IMR-90 (cell line): Measurements from ENCODE around the gene PDZD8. TPM values are rescaled to one million over a fixed set of nuclear protein-coding genes. Genes with fewer than 3 reads are reported as not detected.

ENCODE experiments used
- ATAC-seq: fragments of 200-7000 bp; cut with Tn5 transposase; 2 replicates; pipeline ENCODE4 v1.9.1; 2020; ENCODE audit warnings: low read depth, mild to moderate bottlenecking, moderate library complexity
- BruUV-seq: library from RNA; stranded (reverse); fragments of 400-500 nt; replicated peaks from 2 replicates; lab custom pipeline; 2021; lab: Mats Ljungman, UMichigan
- CTCF ChIA-PET: fragments of 300-600 bp; formaldehyde crosslinking; extraction: SDS; loops from one replicate; lab custom pipeline; 2021; ENCODE audit warnings: antibody characterized with exemption; lab: Yijun Ruan, JAX
- POLR2A ChIA-PET: fragments of 300-600 bp; sonication (Branson Sonifier 250); formaldehyde crosslinking; loops from one replicate; lab custom pipeline; 2022; ENCODE audit warnings: antibody characterized with exemption; ENCODE audit not compliant: unreplicated experiment; lab: Charles Lee
- DNase-seq: peaks from one replicate; pipeline ENCODE4 v3.0.0; 2013
- H2AFZ ChIP-seq: replicated peaks from 2 replicates; pipeline ENCODE3; 2013; ENCODE audit warnings: low read length, mild to moderate bottlenecking; ENCODE audit not compliant: poor library complexity
- H2AK5ac ChIP-seq: 2 replicates; pipeline ENCODE4 v1.6.1; 2013; ENCODE audit warnings: low read depth, low read length, inconsistent platforms
- H2AK9ac ChIP-seq: replicated peaks from 2 replicates; pipeline ENCODE3; 2013; ENCODE audit warnings: mild to moderate bottlenecking, low read depth, low read length, moderate library complexity; ENCODE audit not compliant: poor library complexity
- H2BK120ac ChIP-seq: 2 replicates; pipeline ENCODE4 v1.6.1; 2013; ENCODE audit warnings: low read depth, low read length, inconsistent platforms
- H2BK15ac ChIP-seq: 3 replicates; pipeline ENCODE4 v1.6.1; 2013; ENCODE audit warnings: low read depth, low read length, inconsistent platforms
- H2BK20ac ChIP-seq: 2 replicates; pipeline ENCODE4 v1.6.1; 2013; ENCODE audit warnings: low read depth, mild to moderate bottlenecking, inconsistent platforms, low read length, moderate library complexity
- H2BK5ac ChIP-seq: 2 replicates; pipeline ENCODE4 v1.6.1; 2013; ENCODE audit warnings: mild to moderate bottlenecking, low read depth, low read length, inconsistent platforms; ENCODE audit not compliant: poor library complexity, severe bottlenecking
- H3K14ac ChIP-seq: replicated peaks from 2 replicates; pipeline ENCODE4 v1.6.1; 2013; ENCODE audit warnings: low read depth, low read length, inconsistent platforms
- H3K18ac ChIP-seq: 2 replicates; pipeline ENCODE4 v1.6.1; 2013; ENCODE audit warnings: low read depth, low read length, control low read depth
- H3K23ac ChIP-seq: 2 replicates; pipeline ENCODE4 v1.6.1; 2013; ENCODE audit warnings: low read depth, low read length, inconsistent platforms
- H3K27ac ChIP-seq: 2 replicates; pipeline ENCODE4 v1.5.1; 2013; ENCODE audit warnings: mild to moderate bottlenecking, control low read depth, low read length; ENCODE audit not compliant: insufficient read depth
- H3K27me3 ChIP-seq: 2 replicates; pipeline ENCODE4 v1.6.1; 2013; ENCODE audit warnings: low read length; ENCODE audit not compliant: control insufficient read depth, insufficient read depth
- H3K36me3 ChIP-seq: 2 replicates; pipeline ENCODE4 v1.6.1; 2013; ENCODE audit warnings: low read length, mixed read lengths; ENCODE audit not compliant: control insufficient read depth, insufficient read depth
- H3K4ac ChIP-seq: 2 replicates; pipeline ENCODE4 v1.6.1; 2013; ENCODE audit warnings: low read depth, low read length, inconsistent platforms
- H3K4me1 ChIP-seq: 2 replicates; pipeline ENCODE4 v1.6.1; 2013; ENCODE audit warnings: low read length, mixed read lengths; ENCODE audit not compliant: control insufficient read depth, insufficient read depth
- H3K4me2 ChIP-seq: 2 replicates; pipeline ENCODE4 v1.6.1; 2013; ENCODE audit warnings: low read depth, mild to moderate bottlenecking, control low read depth, low read length, moderate library complexity
- H3K4me3 ChIP-seq: 2 replicates; pipeline ENCODE4 v1.5.1; 2013; ENCODE audit warnings: low read depth, mild to moderate bottlenecking, control low read depth, low read length, moderate library complexity; ENCODE audit not compliant: insufficient read depth
- H3K56ac ChIP-seq: 2 replicates; pipeline ENCODE4 v1.6.1; 2013; ENCODE audit warnings: low read length, inconsistent platforms; ENCODE audit not compliant: insufficient read depth; ENCODE audit errors: extremely low read depth
- H3K79me1 ChIP-seq, 2 experiments: 2 replicates each; pipeline ENCODE4 v1.6.1; 2013; ENCODE audit warnings: low read length in 2 of 2, inconsistent platforms in 1 of 2, low read depth in 1 of 2
- H3K9ac ChIP-seq: 2 replicates; pipeline ENCODE4 v1.6.1; 2013; ENCODE audit warnings: low read depth, low read length, control low read depth
- H3K9me1 ChIP-seq: 2 replicates; pipeline ENCODE4 v1.6.1; 2013; ENCODE audit warnings: low read length, inconsistent platforms; ENCODE audit not compliant: insufficient read depth
- H3K9me3 ChIP-seq: 2 replicates; pipeline ENCODE4 v1.6.1; 2013; ENCODE audit warnings: low read length; ENCODE audit not compliant: control insufficient read depth, insufficient read depth
- H4K20me1 ChIP-seq: 2 replicates; pipeline ENCODE4 v1.6.1; 2013; ENCODE audit warnings: low read length, inconsistent platforms; ENCODE audit not compliant: insufficient read depth
- H4K5ac ChIP-seq: 2 replicates; pipeline ENCODE4 v1.6.1; 2013; ENCODE audit warnings: mild to moderate bottlenecking, low read depth, low read length, control low read depth
- H4K8ac ChIP-seq, 2 experiments: 2 replicates each; pipeline ENCODE4 v1.6.1; 2013; ENCODE audit warnings: low read depth in 2 of 2, low read length in 2 of 2, control low read depth in 1 of 2, inconsistent platforms in 1 of 2
- H4K91ac ChIP-seq: 2 replicates; pipeline ENCODE4 v1.6.1; 2013; ENCODE audit warnings: low read depth, low read length, inconsistent platforms; ENCODE audit not compliant: insufficient read depth
- BHLHE40 ChIP-seq: fragments of 150-350 bp; IDR thresholded peaks from 2 replicates; pipeline ENCODE4 v1.6.1; 2016; ENCODE audit warnings: mild to moderate bottlenecking, low read depth, low read length
- CEBPB ChIP-seq: IDR thresholded peaks from 2 replicates; pipeline ENCODE4 v1.6.1; 2012; ENCODE audit warnings: low read depth, low read length, improper control_type of control experiment
- CHD1 ChIP-seq: IDR thresholded peaks from 2 replicates; pipeline ENCODE4 v1.6.1; 2012; ENCODE audit warnings: low read depth, low read length, improper control_type of control experiment
- CTCF ChIP-seq: conservative IDR thresholded peaks from 2 replicates; pipeline ENCODE4 v1.5.1; 2012; ENCODE audit warnings: mild to moderate bottlenecking, low read depth, low read length, improper control_type of control experiment
- ELK1 ChIP-seq: fragments of 150-350 bp; IDR thresholded peaks from 2 replicates; pipeline ENCODE4 v1.6.1; 2016; ENCODE audit warnings: low read depth, mild to moderate bottlenecking, low read length, moderate library complexity, borderline replicate concordance
- FOS ChIP-seq: fragments of 150-350 bp; IDR thresholded peaks from 2 replicates; pipeline ENCODE4 v1.6.1; 2016; ENCODE audit warnings: low read depth, low read length
- MAFK ChIP-seq: IDR thresholded peaks from 2 replicates; pipeline ENCODE4 v1.6.1; 2012; ENCODE audit warnings: low read depth, low read length, improper control_type of control experiment
- MXI1 ChIP-seq: IDR thresholded peaks from 2 replicates; pipeline ENCODE4 v1.6.1; 2012; ENCODE audit warnings: low read depth, mild to moderate bottlenecking, low read length, moderate library complexity, borderline replicate concordance
- NFE2L2 ChIP-seq: fragments of 150-350 bp; IDR thresholded peaks from 2 replicates; pipeline ENCODE4 v1.6.1; 2016; ENCODE audit warnings: low read depth, mild to moderate bottlenecking, low read length
- POLR2A ChIP-seq: IDR thresholded peaks from 2 replicates; pipeline ENCODE4 v1.6.1; 2012; ENCODE audit warnings: mild to moderate bottlenecking, low read depth, low read length
- RAD21 ChIP-seq: IDR thresholded peaks from 2 replicates; pipeline ENCODE4 v1.6.1; 2012; ENCODE audit warnings: low read length, improper control_type of control experiment
- RCOR1 ChIP-seq: IDR thresholded peaks from 2 replicates; pipeline ENCODE4 v1.6.1; 2012; ENCODE audit warnings: mild to moderate bottlenecking, low read length, improper control_type of control experiment; ENCODE audit not compliant: insufficient replicate concordance
- RFX5 ChIP-seq: IDR thresholded peaks from 2 replicates; pipeline ENCODE4 v1.8.0; 2012; ENCODE audit warnings: low read depth, mild to moderate bottlenecking, low read length, moderate library complexity
- SMC3 ChIP-seq: fragments of 150-350 bp; IDR thresholded peaks from 2 replicates; pipeline ENCODE4 v1.6.1; 2016; ENCODE audit warnings: low read depth, mild to moderate bottlenecking, antibody characterized with exemption, low read length, moderate library complexity
- USF2 ChIP-seq: fragments of 150-350 bp; IDR thresholded peaks from 2 replicates; pipeline ENCODE4 v1.6.1; 2017; ENCODE audit warnings: mild to moderate bottlenecking, antibody characterized with exemption, low read length, low read depth
- WGBS, 2 experiments: methylation state at CpG; one replicate each; pipeline versions ENCODE4 v1.1.5 to v1.1.7; 2013; ENCODE audit warnings: missing lambda C conversion rate in 2 of 2; ENCODE audit not compliant: insufficient read length in 1 of 2; ENCODE audit errors: extremely low coverage in 2 of 2; 5-methylcytosine and 5-hydroxymethylcytosine counted together
- dilution Hi-C: fragments of 300-500 bp; cut with HindIII; formaldehyde crosslinking; loops from one replicate; pipeline ENCODE4 v1.14.3; 2018; ENCODE audit warnings: low sequenced_read_pairs; ENCODE audit not compliant: unreplicated experiment
- in situ Hi-C: fragments of 300-500 bp; cut with MboI; formaldehyde crosslinking; loops from 3 replicates; pipeline ENCODE4 v1.14.3; 2019; ENCODE audit warnings: low sequenced_read_pairs, inconsistent platforms, mixed read lengths
- intact Hi-C: fragments of 100-400 bp; cut with micrococcal nuclease; formaldehyde crosslinking; loops from 2 replicates; pipeline ENCODE4 v1.10.0; 2022
- polyA plus RNA-seq, 3 experiments: library from polyadenylated mRNA; depleted of rRNA; stranded (reverse); fragments of >200 nt; gene quantifications; 2 replicates each; pipeline ENCODE4 v1.2.3, GENCODE V29; 2012; ENCODE audit warnings: low replicate concordance in 1 of 3
- total RNA-seq: library from RNA; depleted of rRNA; stranded (reverse); fragments of >200 nt; gene quantifications from 2 replicates; pipeline ENCODE4 v1.2.3, GENCODE V29; 2012

PDZD8 gene
- total and polyA plus RNA-seq, 2 of the 4 experiments (the other 2 are of a cell fraction), result 11.3 to 20.4 TPM

GRCh38 chr10:117259279-117259678, 116.0 kb downstream of the PDZD8 start:
- no peak overlapping the region for H3K14ac ChIP-seq
- intact Hi-C loops, result no loop called here
- H2AK9ac ChIP-seq, result no peak overlapping the region
- no peak overlapping the region for H4K91ac ChIP-seq
- no peak overlapping the region for H3K18ac ChIP-seq
- no peaks in the 10 kb centered on the region for H4K20me1 ChIP-seq
- ATAC-seq, result no peak
- in situ Hi-C loops, result no loop called here
- TF ChIP-seq ELK1, result no peak
- TF ChIP-seq BHLHE40, result no peak
- no peak for TF ChIP-seq USF2
- no peak for TF ChIP-seq CHD1
- no peak for TF ChIP-seq RCOR1
- TF ChIP-seq NFE2L2, result no peak
- no peak for TF ChIP-seq SMC3
- TF ChIP-seq RFX5, result no peak
- no peak for TF ChIP-seq CEBPB
- no peak for TF ChIP-seq CTCF
- no peak for TF ChIP-seq POLR2A
- TF ChIP-seq RAD21, result no peak
- no peak for TF ChIP-seq FOS
- no peak for TF ChIP-seq MAFK
- TF ChIP-seq MXI1, result no peak
- no peaks in the 10 kb centered on the region for H3K79me1 ChIP-seq
- POLR2A ChIA-PET, result no interaction called here
- no peaks in the 10 kb centered on the region for H3K36me3 ChIP-seq
- H3K9me1 ChIP-seq, result no peaks in the 10 kb centered on the region
- H2BK15ac ChIP-seq, result no peak overlapping the region
- H3K27ac ChIP-seq, result no peak overlapping the region
- no peak overlapping the region for H2BK120ac ChIP-seq
- no peak overlapping the region for H2BK20ac ChIP-seq
- no CpG with 5 or more reads among the region's 3 CpGs for WGBS, 2 experiments
- CTCF ChIA-PET, result no interaction called here
- H3K9me3 ChIP-seq, result no peaks in the 10 kb centered on the region
- dilution Hi-C loops, result no loop called here
- H2AK5ac ChIP-seq, result no peak overlapping the region
- DNase-seq, result no peak
- no peak overlapping the region for H3K4ac ChIP-seq
- H3K4me1 ChIP-seq, result no peaks in the 10 kb centered on the region
- H3K27me3 ChIP-seq, result peaks cover 6% of the 10 kb centered on the region
- H4K8ac ChIP-seq, result no peak overlapping the region
- no peak overlapping the region for H3K23ac ChIP-seq
- BruUV-seq, result no TSS peak
- no peak overlapping the region for H2BK5ac ChIP-seq
- no peak overlapping the region for H3K56ac ChIP-seq
- no peak overlapping the region for H4K5ac ChIP-seq
- H3K4me3 ChIP-seq, result no peak overlapping the region
- no peak overlapping the region for H2AFZ ChIP-seq
- H3K4me2 ChIP-seq, result no peak overlapping the region
- no peak overlapping the region for H3K9ac ChIP-seq
